ENCODE measurements around the gene XRN2. TPM values are rescaled to one million over a fixed set of nuclear protein-coding genes. Genes with fewer than 3 reads are reported as not detected.

XRN2 gene
- total RNA-seq, 1 experiment from 2014 or later: 122 TPM

DNA sequence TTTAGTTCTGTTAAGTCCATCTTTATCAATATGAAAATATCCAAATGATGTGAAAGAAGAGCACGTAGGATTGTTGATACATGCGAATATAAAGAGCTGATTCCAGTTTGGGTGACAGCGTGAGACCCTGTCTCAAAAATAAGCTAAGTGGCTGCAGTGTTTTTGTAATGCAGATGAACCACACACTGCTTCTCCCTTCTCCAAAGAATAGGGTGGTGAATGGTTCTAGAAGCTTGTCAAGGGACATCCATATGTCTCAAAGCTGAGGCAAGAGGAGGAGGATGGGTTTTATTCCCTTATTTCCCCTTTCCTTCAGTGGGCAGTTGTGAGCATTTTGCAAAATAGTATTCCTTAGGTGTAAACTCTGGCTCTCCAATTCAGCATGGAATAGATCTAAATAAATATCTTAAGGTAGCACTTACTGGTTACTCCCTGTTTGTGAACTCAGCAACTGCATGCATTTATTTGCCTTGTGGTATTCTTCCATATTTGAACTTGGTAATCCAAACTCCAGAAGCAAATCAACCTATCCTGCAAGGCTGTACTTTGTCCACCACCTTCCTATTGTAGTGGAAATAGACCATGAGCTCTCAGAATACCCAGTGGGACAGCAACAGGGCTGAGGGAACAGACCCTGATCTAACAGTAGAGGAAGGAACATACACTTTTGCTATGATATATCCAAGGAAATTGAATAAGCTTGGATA is 38.0 kb downstream of the XRN2 start:
- DNase-seq (ENCODE audit: low spot score): no peak
- peaks cover 7% of the 10 kb centered on the region for H3K4me1 ChIP-seq (ENCODE audit: insufficient read depth, low read length, poor library complexity, severe bottlenecking)
- intact Hi-C loops (cut with micrococcal nuclease; ENCODE audit: unreplicated experiment): no loop called here
- peaks cover 68% of the 10 kb centered on the region for H3K36me3 ChIP-seq (ENCODE audit: insufficient read depth, low read length, poor library complexity, severe bottlenecking)
- no peak overlapping the region for H3K27ac ChIP-seq (ENCODE audit: low read depth, low read length, poor library complexity, severe bottlenecking)
- TF ChIP-seq, protein P1, sequence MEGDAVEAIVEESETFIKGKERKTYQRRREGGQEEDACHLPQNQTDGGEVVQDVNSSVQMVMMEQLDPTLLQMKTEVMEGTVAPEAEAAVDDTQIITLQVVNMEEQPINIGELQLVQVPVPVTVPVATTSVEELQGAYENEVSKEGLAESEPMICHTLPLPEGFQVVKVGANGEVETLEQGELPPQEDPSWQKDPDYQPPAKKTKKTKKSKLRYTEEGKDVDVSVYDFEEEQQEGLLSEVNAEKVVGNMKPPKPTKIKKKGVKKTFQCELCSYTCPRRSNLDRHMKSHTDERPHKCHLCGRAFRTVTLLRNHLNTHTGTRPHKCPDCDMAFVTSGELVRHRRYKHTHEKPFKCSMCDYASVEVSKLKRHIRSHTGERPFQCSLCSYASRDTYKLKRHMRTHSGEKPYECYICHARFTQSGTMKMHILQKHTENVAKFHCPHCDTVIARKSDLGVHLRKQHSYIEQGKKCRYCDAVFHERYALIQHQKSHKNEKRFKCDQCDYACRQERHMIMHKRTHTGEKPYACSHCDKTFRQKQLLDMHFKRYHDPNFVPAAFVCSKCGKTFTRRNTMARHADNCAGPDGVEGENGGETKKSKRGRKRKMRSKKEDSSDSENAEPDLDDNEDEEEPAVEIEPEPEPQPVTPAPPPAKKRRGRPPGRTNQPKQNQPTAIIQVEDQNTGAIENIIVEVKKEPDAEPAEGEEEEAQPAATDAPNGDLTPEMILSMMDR (conservative IDR thresholded peaks at IDR 0.05; ENCODE audit: low read depth, low read length): no peak
- TF ChIP-seq EZH2 (IDR thresholded peaks at IDR 0.05; ENCODE audit: borderline replicate concordance, low read depth, low read length, poor library complexity, severe bottlenecking): no peak
- POLR2A ChIA-PET (ENCODE audit: low non-redundant PET): no interaction called here
- no peak overlapping the region for H3K4me3 ChIP-seq (ENCODE audit: low read depth, low read length, poor library complexity, severe bottlenecking)
- H3K27me3 ChIP-seq (replicated peaks; ENCODE audit: insufficient read depth, low read depth, low read length, poor library complexity): no peaks in the 10 kb centered on the region
- CTCF ChIA-PET: no interaction called here
- BruUV-seq (replicated peaks): no TSS peak
- no peaks in the 10 kb centered on the region for H3K9me3 ChIP-seq (ENCODE audit: low read depth, low read length, poor library complexity, severe bottlenecking)

GRCh38 chr20:21342656-21343345 is 39.7 kb downstream of the XRN2 start:
- ChIA-PET CTCF (no interaction called here), POLR2A (ENCODE audit: low non-redundant PET) (no interaction called here)
- Histone ChIP-seq H3K4me1 (ENCODE audit: insufficient read depth, low read length, poor library complexity, severe bottlenecking) (peaks cover 7% of the 10 kb centered on the region), H3K27ac (ENCODE audit: low read depth, low read length, poor library complexity, severe bottlenecking) (no peak overlapping the region), H3K27me3 (replicated peaks; ENCODE audit: insufficient read depth, low read depth, low read length, poor library complexity) (no peaks in the 10 kb centered on the region), H3K4me3 (ENCODE audit: low read depth, low read length, poor library complexity, severe bottlenecking) (no peak overlapping the region), H3K9me3 (ENCODE audit: low read depth, low read length, poor library complexity, severe bottlenecking) (no peaks in the 10 kb centered on the region), H3K36me3 (ENCODE audit: insufficient read depth, low read length, poor library complexity, severe bottlenecking) (peaks cover 67% of the 10 kb centered on the region)
- BruUV-seq (replicated peaks): no TSS peak
- TF ChIP-seq EZH2 (IDR thresholded peaks at IDR 0.05; ENCODE audit: borderline replicate concordance, low read depth, low read length, poor library complexity, severe bottlenecking): no peak
- TF ChIP-seq, protein P1 (conservative IDR thresholded peaks at IDR 0.05; ENCODE audit: low read depth, low read length): no peak
- intact Hi-C loops (cut with micrococcal nuclease; ENCODE audit: unreplicated experiment): no loop called here
- no peak for DNase-seq (ENCODE audit: low spot score)

- intact Hi-C loops (cut with micrococcal nuclease; ENCODE audit: unreplicated experiment): no loop called here
- BruUV-seq (replicated peaks): no TSS peak
- H3K36me3 ChIP-seq (ENCODE audit: insufficient read depth, low read length, poor library complexity, severe bottlenecking): peaks cover 68% of the 10 kb centered on the region
- H3K27me3 ChIP-seq (replicated peaks; ENCODE audit: insufficient read depth, low read depth, low read length, poor library complexity): no peaks in the 10 kb centered on the region
- POLR2A ChIA-PET (ENCODE audit: low non-redundant PET): no interaction called here
- H3K4me3 ChIP-seq (ENCODE audit: low read depth, low read length, poor library complexity, severe bottlenecking): no peak overlapping the region
- H3K9me3 ChIP-seq (ENCODE audit: low read depth, low read length, poor library complexity, severe bottlenecking): no peaks in the 10 kb centered on the region
- CTCF ChIA-PET: no interaction called here
- no peak for TF ChIP-seq EZH2 (IDR thresholded peaks at IDR 0.05; ENCODE audit: borderline replicate concordance, low read depth, low read length, poor library complexity, severe bottlenecking)
- TF ChIP-seq, protein P1 (conservative IDR thresholded peaks at IDR 0.05; ENCODE audit: low read depth, low read length): no peak
- peak overlapping the region; percentile 3 for H3K27ac ChIP-seq (ENCODE audit: low read depth, low read length, poor library complexity, severe bottlenecking)
- peaks cover 7% of the 10 kb centered on the region for H3K4me1 ChIP-seq (ENCODE audit: insufficient read depth, low read length, poor library complexity, severe bottlenecking)
- no peak for DNase-seq (ENCODE audit: low spot score)
Observed at GRCh38 chr20:21344206-21344900, 41.2 kb downstream of the XRN2 start.

All from A673 (cell line).